HepG2 (cell line): ENCODE results near the gene CAPN10. TPM values are rescaled to one million over a fixed set of nuclear protein-coding genes. Genes with fewer than 3 reads are reported as not detected.

Experiments
- ARID3A ChIP-seq: IDR thresholded peaks from 2 replicates; pipeline ENCODE4 v1.6.1; 2012; ENCODE audit warnings: low read depth, low read length, improper control_type of control experiment
- DNMT1 ChIP-seq: sonication (generic); formaldehyde crosslinking; IDR thresholded peaks from 2 replicates; pipeline ENCODE4 v1.5.1; 2020; ENCODE audit warnings: mild to moderate bottlenecking, missing genetic modification reagents
- JARID2 ChIP-seq: sonication (generic); formaldehyde crosslinking; IDR thresholded peaks from 2 replicates; pipeline ENCODE4 v1.8.1; 2023; ENCODE audit warnings: missing genetic modification reagents, inconsistent platforms; ENCODE audit not compliant: insufficient replicate concordance
- KLF13 ChIP-seq: sonication (generic); formaldehyde crosslinking; IDR thresholded peaks from 2 replicates; pipeline ENCODE4 v1.4.0; 2020; ENCODE audit warnings: mild to moderate bottlenecking, missing genetic modification reagents
- KLF16 ChIP-seq, 2 experiments: sonication (generic) in 1 of 2; formaldehyde crosslinking in 1 of 2; IDR thresholded peaks; 2 replicates each; pipeline versions ENCODE4 v1.6.1 to v1.8.0; 2016 to 2023; ENCODE audit warnings: missing genetic modification reagents in 2 of 2, missing compliant biosample characterization in 1 of 2
- MTERF4 ChIP-seq: sonication (generic); formaldehyde crosslinking; IDR thresholded peaks from 2 replicates; pipeline ENCODE4 v1.8.0; 2023; ENCODE audit warnings: mild to moderate bottlenecking, missing genetic modification reagents
- NFE2 ChIP-seq: sonication (generic); formaldehyde crosslinking; IDR thresholded peaks from 2 replicates; pipeline ENCODE4 v1.4.0; 2020; ENCODE audit warnings: missing genetic modification reagents
- SKI ChIP-seq: fragments of 450-650 bp; IDR thresholded peaks from one replicate; pipeline ENCODE4 v1.6.1; 2018; ENCODE audit warnings: mild to moderate bottlenecking; ENCODE audit not compliant: partially characterized antibody
- SMARCC2 ChIP-seq: fragments of 450-650 bp; IDR thresholded peaks from 2 replicates; pipeline ENCODE4 v1.6.1; 2017; ENCODE audit warnings: antibody characterized with exemption, mild to moderate bottlenecking
- SP1 ChIP-seq, 2 experiments: fragments of 450-650 bp in 1 of 2; sonication (generic) in 1 of 2; formaldehyde crosslinking in 1 of 2; IDR thresholded peaks; 2 replicates each; pipeline versions ENCODE4 v1.4.0 to v1.6.1; 2016 to 2020; ENCODE audit warnings: missing genetic modification reagents in 1 of 2
- SRY ChIP-seq: sonication (generic); formaldehyde crosslinking; IDR thresholded peaks from 2 replicates; pipeline ENCODE4 v1.8.0; 2022; ENCODE audit warnings: mild to moderate bottlenecking, missing genetic modification reagents
- TBX2 ChIP-seq: sonication (generic); formaldehyde crosslinking; IDR thresholded peaks from 2 replicates; pipeline ENCODE4 v1.5.0; 2020; ENCODE audit warnings: missing genetic modification reagents, mild to moderate bottlenecking, borderline replicate concordance
- ZNF263 ChIP-seq: sonication (generic); formaldehyde crosslinking; IDR thresholded peaks from 2 replicates; pipeline ENCODE4 v1.4.0; 2020; ENCODE audit warnings: missing genetic modification reagents
- ZNF343 ChIP-seq: sonication (generic); formaldehyde crosslinking; IDR thresholded peaks from 2 replicates; pipeline ENCODE4 v1.4.0; 2020; ENCODE audit warnings: mild to moderate bottlenecking, missing genetic modification reagents
- ZNF558 ChIP-seq: sonication (generic); formaldehyde crosslinking; IDR thresholded peaks from 2 replicates; pipeline ENCODE4 v1.9.0; 2022; ENCODE audit warnings: mild to moderate bottlenecking, missing genetic modification reagents, borderline replicate concordance
- ZNF609 ChIP-seq: sonication (generic); formaldehyde crosslinking; IDR thresholded peaks from 2 replicates; pipeline ENCODE4 v1.4.0; 2020; ENCODE audit warnings: mild to moderate bottlenecking, missing genetic modification reagents, borderline replicate concordance
- ZNF616 ChIP-seq: sonication (generic); formaldehyde crosslinking; IDR thresholded peaks from 2 replicates; pipeline ENCODE4 v1.5.0; 2020; ENCODE audit warnings: low read depth, mild to moderate bottlenecking, missing genetic modification reagents
- ZNF660 ChIP-seq: sonication (generic); formaldehyde crosslinking; IDR thresholded peaks from 2 replicates; pipeline ENCODE4 v1.5.1; 2020; ENCODE audit warnings: mild to moderate bottlenecking, low read depth, missing genetic modification reagents, borderline replicate concordance
- ZNF720 ChIP-seq: sonication (generic); formaldehyde crosslinking; IDR thresholded peaks from 2 replicates; pipeline ENCODE4 v1.4.0; 2020; ENCODE audit warnings: missing genetic modification reagents
- ZNF75D ChIP-seq: sonication (generic); formaldehyde crosslinking; IDR thresholded peaks from 2 replicates; pipeline ENCODE4 v1.8.1; 2023; ENCODE audit warnings: missing genetic modification reagents, mild to moderate bottlenecking, borderline replicate concordance
- ZNF839 ChIP-seq: sonication (generic); formaldehyde crosslinking; IDR thresholded peaks from 2 replicates; pipeline ENCODE4 v1.4.0; 2020; ENCODE audit warnings: missing genetic modification reagents, mild to moderate bottlenecking, borderline replicate concordance
- polyA plus RNA-seq, 8 experiments: library from polyadenylated mRNA; depleted of rRNA in 3 of 8; stranded (reverse) in 7 of 8; unstranded in 1 of 8; fragments of >200 nt; fragmentation: Illumina TruSeq in 4 of 8; extraction: Trizol in 4 of 8; gene quantifications; 2 replicates each; pipeline versions ENCODE4 v1.2.1 to v1.2.3, GENCODE V29; 2011 to 2016; ENCODE audit warnings: low read depth in 4 of 8, missing spikeins in 1 of 8, mixed read lengths in 1 of 8; ENCODE audit not compliant: insufficient read depth in 1 of 8
- total RNA-seq, 5 experiments: library from RNA; depleted of rRNA; stranded (reverse); fragments of >200 nt; fragmentation: Illumina TruSeq; extraction: Trizol; gene quantifications; 2 replicates each; pipeline ENCODE4 v1.2.3, GENCODE V29; 2016; ENCODE audit warnings: low read depth in 1 of 5

The CAPN10 gene
- total and polyA plus RNA-seq, 2 of the 13 experiments (the other 11 are each of a cell fraction or from before 2014, with no cell fraction given): 27.6 to 32.4 TPM

GRCh38 chr2:240604939-240605716, 18.6 kb downstream of the CAPN10 start (continued):
- TF ChIP-seq MTERF4 (CRISPR knock-in tag): no peak
- TF ChIP-seq ARID3A: no peak; the same call in 1 of the 2 replicates
- TF ChIP-seq JARID2 (CRISPR knock-in tag): peak; percentile 19
- TF ChIP-seq SRY (CRISPR knock-in tag): peak; percentile 42; the same call in 1 of the 2 replicates
- no peak for TF ChIP-seq KLF13
- no peak for TF ChIP-seq SP1 (IDR thresholded peaks at IDR 0.05)
- TF ChIP-seq SP1 (CRISPR knock-in tag; IDR thresholded peaks at IDR 0.05): peak; percentile 53; the same call in 1 of the 2 replicates
- no peak for TF ChIP-seq NFE2 (CRISPR knock-in tag)
- 0 out of 2 replicates have a peak, but pooled peaks have one; percentile 63 for TF ChIP-seq ZNF558 (CRISPR knock-in tag)
- no peak for TF ChIP-seq ZNF720
- peak; percentile 26; the same call in 1 of the 2 replicates for TF ChIP-seq ZNF660 (CRISPR knock-in tag)
- peak; percentile 35; the same call in 1 of the 2 replicates for TF ChIP-seq ZNF263 (CRISPR knock-in tag)
- TF ChIP-seq TBX2: 0 out of 2 replicates have a peak, but pooled peaks have one; percentile 21
- 0 out of 2 replicates have a peak, but pooled peaks have one; percentile 27 for TF ChIP-seq ZNF616 (CRISPR knock-in tag)
- no peak for TF ChIP-seq ZNF75D (CRISPR knock-in tag)
- TF ChIP-seq ZNF839 (CRISPR knock-in tag): no peak
- peak; percentile 83 for TF ChIP-seq ZNF609 (CRISPR knock-in tag)
- 0 out of 2 replicates have a peak, but pooled peaks have one; percentile 65 for TF ChIP-seq ZNF343 (CRISPR knock-in tag)
- peak in 1 of 2 experiments; percentile 44; a peak in 1 of 4 replicates for TF ChIP-seq KLF16 (CRISPR knock-in tag; IDR thresholded peaks at IDR 0.05)
- TF ChIP-seq SKI: no peak
- no peak; the same call in 1 of the 2 replicates for TF ChIP-seq DNMT1 (CRISPR knock-in tag)
- no peak for TF ChIP-seq SMARCC2
